ENCODE results near the gene N4BP2L2.

N4BP2L2 gene

GRCh38 chr13:32504263-32504662 is 34.3 kb downstream of the N4BP2L2 start:
- no peak for DNase-seq
- no peak for ATAC-seq (replicated peaks)
- Mint-ChIP-seq H3K4me1 (peaks cover 4 to 6% of the 10 kb centered on the region in 2 donors), H3K27me3 (no peaks in the 10 kb centered on the region), H3K27ac (no peak overlapping the region), H3K4me3 (no peak overlapping the region), H3K36me3 (peaks cover 7 to 24% of the 10 kb centered on the region in 2 donors), H3K9me3 (peaks cover 0 to 1% of the 10 kb centered on the region in 2 donors)

GRCh38 chr13:32503727-32504126 is 34.9 kb downstream of the N4BP2L2 start:
- no peaks in the 10 kb centered on the region for H3K27me3 Mint-ChIP-seq
- H3K36me3 Mint-ChIP-seq, result peaks cover 7 to 26% of the 10 kb centered on the region in 2 donors
- peaks cover 0 to 1% of the 10 kb centered on the region in 2 donors for H3K9me3 Mint-ChIP-seq
- H3K4me3 Mint-ChIP-seq, result no peak overlapping the region
- H3K4me1 Mint-ChIP-seq, result peaks cover 4 to 6% of the 10 kb centered on the region in 2 donors
- H3K27ac Mint-ChIP-seq, result no peak overlapping the region
- ATAC-seq (replicated peaks) (no peak), DNase-seq (no peak)

- Mint-ChIP-seq H3K27me3 (no peaks in the 10 kb centered on the region), H3K4me1 (peaks cover 5 to 6% of the 10 kb centered on the region in 2 donors), H3K4me3 (no peak overlapping the region), H3K36me3 (peaks cover 7 to 25% of the 10 kb centered on the region in 2 donors), H3K27ac (no peak overlapping the region), H3K9me3 (peaks cover 0 to 1% of the 10 kb centered on the region in 2 donors)
- DNase-seq, result no peak
- ATAC-seq (replicated peaks), result no peak
Observed at GRCh38 chr13:32501064-32501463, 37.5 kb downstream of the N4BP2L2 start.

GRCh38 chr13:32499538-32500210 is 38.9 kb downstream of the N4BP2L2 start:
- H3K4me3 Mint-ChIP-seq, result no peak overlapping the region
- no peak for DNase-seq
- H3K36me3 Mint-ChIP-seq, result peaks cover 4 to 12% of the 10 kb centered on the region in 2 donors
- H3K27me3 Mint-ChIP-seq, result no peaks in the 10 kb centered on the region
- peaks cover 2 to 5% of the 10 kb centered on the region in 2 donors for H3K4me1 Mint-ChIP-seq
- H3K27ac Mint-ChIP-seq, result no peak overlapping the region
- peaks cover 0 to 1% of the 10 kb centered on the region in 2 donors for H3K9me3 Mint-ChIP-seq
- ATAC-seq (replicated peaks), result no peak

GRCh38 chr13:32497589-32497988 is 41.0 kb downstream of the N4BP2L2 start:
- Mint-ChIP-seq H3K36me3 (peaks cover 1 to 11% of the 10 kb centered on the region in 2 donors), H3K27me3 (no peaks in the 10 kb centered on the region), H3K9me3 (peaks cover 0 to 1% of the 10 kb centered on the region in 2 donors), H3K4me1 (peaks cover 0 to 2% of the 10 kb centered on the region in 2 donors), H3K4me3 (no peak overlapping the region), H3K27ac (no peak overlapping the region)
- no peak for ATAC-seq (replicated peaks)
- no peak for DNase-seq

GRCh38 chr13:32496599-32497160 is 41.9 kb downstream of the N4BP2L2 start:
- Mint-ChIP-seq H3K27ac (no peak overlapping the region), H3K9me3 (peaks cover 0 to 1% of the 10 kb centered on the region in 2 donors), H3K4me3 (no peak overlapping the region), H3K36me3 (peaks cover 0 to 8% of the 10 kb centered on the region in 2 donors), H3K27me3 (no peaks in the 10 kb centered on the region), H3K4me1 (peaks cover 0 to 2% of the 10 kb centered on the region in 2 donors)
- no peak for DNase-seq
- no peak for ATAC-seq (replicated peaks)

- no peak for ATAC-seq (replicated peaks)
- Mint-ChIP-seq H3K27ac (no peak overlapping the region), H3K9me3 (peaks cover 0 to 1% of the 10 kb centered on the region in 2 donors), H3K36me3 (peaks cover 0 to 8% of the 10 kb centered on the region in 2 donors), H3K27me3 (no peaks in the 10 kb centered on the region), H3K4me3 (no peak overlapping the region), H3K4me1 (peaks cover 0 to 2% of the 10 kb centered on the region in 2 donors)
- DNase-seq, result no peak
Observed at GRCh38 chr13:32495841-32496240, 42.8 kb downstream of the N4BP2L2 start.

- peaks cover 0 to 1% of the 10 kb centered on the region in 2 donors for H3K9me3 Mint-ChIP-seq
- H3K27me3 Mint-ChIP-seq, result no peaks in the 10 kb centered on the region
- no peak overlapping the region for H3K4me3 Mint-ChIP-seq
- H3K4me1 Mint-ChIP-seq, result peaks cover 0 to 2% of the 10 kb centered on the region in 2 donors
- peaks cover 0 to 8% of the 10 kb centered on the region in 2 donors for H3K36me3 Mint-ChIP-seq
- no peak overlapping the region for H3K27ac Mint-ChIP-seq
- no peak for DNase-seq
- no peak for ATAC-seq (replicated peaks)
Observed at GRCh38 chr13:32495429-32495828, 43.2 kb downstream of the N4BP2L2 start.

- H3K27ac Mint-ChIP-seq, result no peak overlapping the region
- peaks cover 2 to 5% of the 10 kb centered on the region in 2 donors for H3K36me3 Mint-ChIP-seq
- no peak for ATAC-seq (replicated peaks)
- H3K4me3 Mint-ChIP-seq, result no peak overlapping the region
- DNase-seq, result no peak
- no peaks in the 10 kb centered on the region for H3K27me3 Mint-ChIP-seq
- no peaks in the 10 kb centered on the region for H3K9me3 Mint-ChIP-seq
- H3K4me1 Mint-ChIP-seq, result no peaks in the 10 kb centered on the region
Observed at GRCh38 chr13:32491028-32491427, 47.6 kb downstream of the N4BP2L2 start.

GRCh38 chr13:32476892-32477291 is 61.7 kb downstream of the N4BP2L2 start:
- no peak overlapping the region for H3K4me3 Mint-ChIP-seq
- no peak for ATAC-seq (replicated peaks)

GRCh38 chr13:32476021-32476731 is 62.4 kb downstream of the N4BP2L2 start:
- no peaks in the 10 kb centered on the region for H3K27me3 Mint-ChIP-seq
- peaks cover 2 to 7% of the 10 kb centered on the region in 2 donors for H3K36me3 Mint-ChIP-seq
- DNase-seq (no peak), ATAC-seq (replicated peaks) (no peak)
- no peak overlapping the region for H3K27ac Mint-ChIP-seq
- no peak overlapping the region for H3K4me3 Mint-ChIP-seq
- no peaks in the 10 kb centered on the region for H3K9me3 Mint-ChIP-seq
- peaks cover 8 to 10% of the 10 kb centered on the region in 2 donors for H3K4me1 Mint-ChIP-seq

More at GRCh38 chr13:32476892-32477291, 61.7 kb downstream of the N4BP2L2 start:
- Mint-ChIP-seq H3K4me1 (peaks cover 2 to 7% of the 10 kb centered on the region in 2 donors), H3K9me3 (no peaks in the 10 kb centered on the region), H3K36me3 (peaks cover 2 to 7% of the 10 kb centered on the region in 2 donors), H3K27me3 (no peaks in the 10 kb centered on the region), H3K27ac (no peak overlapping the region)
- DNase-seq, result no peak

GRCh38 chr13:32474999-32475792 is 63.4 kb downstream of the N4BP2L2 start:
- Mint-ChIP-seq H3K4me3 (no peak overlapping the region), H3K4me1 (peaks cover 8 to 10% of the 10 kb centered on the region in 2 donors), H3K36me3 (peaks cover 2 to 7% of the 10 kb centered on the region in 2 donors), H3K27me3 (no peaks in the 10 kb centered on the region), H3K9me3 (no peaks in the 10 kb centered on the region), H3K27ac (no peak overlapping the region)
- DNase-seq (no peak), ATAC-seq (replicated peaks) (no peak)

GRCh38 chr13:32473650-32474049 is 64.9 kb downstream of the N4BP2L2 start:
- no peak for ATAC-seq (replicated peaks)
- no peaks in the 10 kb centered on the region for H3K27me3 Mint-ChIP-seq
- H3K4me3 Mint-ChIP-seq, result no peak overlapping the region
- H3K27ac Mint-ChIP-seq, result no peak overlapping the region
- H3K4me1 Mint-ChIP-seq, result peaks cover 8 to 10% of the 10 kb centered on the region in 2 donors
- H3K36me3 Mint-ChIP-seq, result peaks cover 3 to 5% of the 10 kb centered on the region in 2 donors
- no peak for DNase-seq
- H3K9me3 Mint-ChIP-seq, result no peaks in the 10 kb centered on the region

- Mint-ChIP-seq H3K36me3 (peaks cover 2 to 4% of the 10 kb centered on the region in 2 donors), H3K9me3 (no peaks in the 10 kb centered on the region), H3K27me3 (no peaks in the 10 kb centered on the region), H3K4me1 (peaks cover 8 to 10% of the 10 kb centered on the region in 2 donors), H3K27ac (no peak overlapping the region), H3K4me3 (no peak overlapping the region)
- DNase-seq (no peak), ATAC-seq (replicated peaks) (peak; percentile 64 to 73)
Observed at GRCh38 chr13:32472194-32472621, 66.4 kb downstream of the N4BP2L2 start.

All from stimulated activated naive B cell treated with anti-CD40 and anti-IgM and Interleukin-4, amounts not matched to agents 10 μg/mL and 1 μg/mL and 100 μg/mL, for 72 hours (primary cell).